GM19239 (cell line): Measurements from ENCODE around the gene TLE4.

Source experiments
- DNase-seq: peaks from one replicate; pipeline ENCODE4 v3.0.0; 2011; ENCODE audit warnings: low spot score; ENCODE audit not compliant: insufficient read length
- FAIRE-seq: peaks from 2 replicates; lab custom pipeline; 2011; peaks lifted over from hg19 to GRCh38; lab: Jason Lieb, UNC

The TLE4 gene

GRCh38 chr9:79660615-79661014 lies 88.8 kb downstream of the TLE4 start:
- FAIRE-seq, result no peak
- no peak for DNase-seq

- no peak for DNase-seq
- no peak for FAIRE-seq
Observed at GRCh38 chr9:79661279-79661678, 89.5 kb downstream of the TLE4 start.

GRCh38 chr9:79661886-79662536 lies 90.2 kb downstream of the TLE4 start:
- no peak for FAIRE-seq
- no peak for DNase-seq

GRCh38 chr9:79662537-79662956 lies 90.8 kb downstream of the TLE4 start:
- FAIRE-seq, result no peak
- DNase-seq, result no peak

GRCh38 chr9:79663300-79663699 lies 91.5 kb downstream of the TLE4 start:
- DNase-seq (no peak), FAIRE-seq (no peak)

GRCh38 chr9:79663878-79664277 lies 92.1 kb downstream of the TLE4 start:
- DNase-seq (no peak), FAIRE-seq (no peak)

GRCh38 chr9:79664375-79664831 lies 92.6 kb downstream of the TLE4 start:
- FAIRE-seq (no peak), DNase-seq (no peak)

- FAIRE-seq, result no peak
Observed at GRCh38 chr9:79665369-79665768, 93.6 kb downstream of the TLE4 start.

GRCh38 chr9:79665931-79666330 lies 94.2 kb downstream of the TLE4 start:
- DNase-seq, result no peak
- FAIRE-seq, result no peak

More at GRCh38 chr9:79665369-79665768, 93.6 kb downstream of the TLE4 start:
- no peak for DNase-seq

- no peak for FAIRE-seq
Observed at GRCh38 chr9:79667120-79667519, 95.4 kb downstream of the TLE4 start.

GRCh38 chr9:79667817-79668436 lies 96.2 kb downstream of the TLE4 start:
- FAIRE-seq (no peak), DNase-seq (no peak)

More at GRCh38 chr9:79667120-79667519, 95.4 kb downstream of the TLE4 start:
- no peak for DNase-seq

- DNase-seq (no peak), FAIRE-seq (no peak)
Observed at GRCh38 chr9:79668956-79669355, 97.2 kb downstream of the TLE4 start.

GRCh38 chr9:79670269-79670961 lies 98.7 kb downstream of the TLE4 start:
- DNase-seq (no peak), FAIRE-seq (no peak)

GRCh38 chr9:79671558-79671957 lies 99.8 kb downstream of the TLE4 start:
- DNase-seq (no peak), FAIRE-seq (no peak)

- no peak for FAIRE-seq
- DNase-seq, result no peak
Observed at GRCh38 chr9:79672236-79672635, 100.5 kb downstream of the TLE4 start.

- FAIRE-seq, result no peak
Observed at GRCh38 chr9:79672891-79673290, 101.1 kb downstream of the TLE4 start.

GRCh38 chr9:79673614-79674013 lies 101.8 kb downstream of the TLE4 start:
- FAIRE-seq, result no peak

More at GRCh38 chr9:79672891-79673290, 101.1 kb downstream of the TLE4 start:
- no peak for DNase-seq

GRCh38 chr9:79674052-79674777 lies 102.5 kb downstream of the TLE4 start:
- DNase-seq (no peak), FAIRE-seq (peak; percentile 35)

More at GRCh38 chr9:79673614-79674013, 101.8 kb downstream of the TLE4 start:
- no peak for DNase-seq

GRCh38 chr9:79681576-79681975 lies 109.8 kb downstream of the TLE4 start:
- no peak for DNase-seq
- FAIRE-seq, result no peak

GRCh38 chr9:79682076-79682736 lies 110.4 kb downstream of the TLE4 start:
- no peak for DNase-seq
- no peak for FAIRE-seq
